ENCODE data around the gene FAM180B. TPM values are rescaled to one million over a fixed set of nuclear protein-coding genes. Genes with fewer than 3 reads are reported as not detected.
"Not testable (repeated sequence)": the region's sequence is repeated elsewhere in the genome, so short reads cannot be mapped to it uniquely, and the experiment has no call there.

Gene FAM180B
- total and polyA plus RNA-seq, 8 donors, result 0.13 to 0.35 (median 0.25) TPM; not detected in 2

DNA sequence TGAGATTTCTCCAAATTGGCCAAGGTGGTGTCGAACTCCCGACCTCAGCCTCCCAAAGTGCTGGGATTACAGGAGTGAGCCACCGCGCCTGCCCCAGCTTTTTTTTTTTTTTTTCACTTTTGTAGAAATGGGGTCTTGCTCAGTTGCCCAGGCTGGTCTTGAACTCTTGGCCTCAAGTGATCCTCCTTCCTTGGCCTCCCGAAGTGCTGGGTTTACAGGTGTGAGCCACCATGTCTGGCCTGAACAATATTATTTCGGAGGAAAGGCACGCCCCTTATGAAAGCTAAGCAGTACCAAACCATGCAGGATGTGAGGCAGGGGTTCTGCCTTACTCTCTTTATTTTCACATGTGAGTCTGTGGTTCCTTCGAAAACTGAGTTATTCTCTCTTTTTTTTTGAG is 39.8 kb downstream of the FAM180B start:
- no peak overlapping the region for H3K4me3 ChIP-seq
- H3K4me1 ChIP-seq, result no peaks in the 10 kb centered on the region
- DNase-seq (no peak), ATAC-seq (no peak)
- H3K36me3 ChIP-seq, result peaks cover 0 to 100% of the 10 kb centered on the region in 2 donors
- no peak overlapping the region for H3K27ac ChIP-seq
- H3K9me3 ChIP-seq, result no peaks in the 10 kb centered on the region
- TF ChIP-seq, protein P1, sequence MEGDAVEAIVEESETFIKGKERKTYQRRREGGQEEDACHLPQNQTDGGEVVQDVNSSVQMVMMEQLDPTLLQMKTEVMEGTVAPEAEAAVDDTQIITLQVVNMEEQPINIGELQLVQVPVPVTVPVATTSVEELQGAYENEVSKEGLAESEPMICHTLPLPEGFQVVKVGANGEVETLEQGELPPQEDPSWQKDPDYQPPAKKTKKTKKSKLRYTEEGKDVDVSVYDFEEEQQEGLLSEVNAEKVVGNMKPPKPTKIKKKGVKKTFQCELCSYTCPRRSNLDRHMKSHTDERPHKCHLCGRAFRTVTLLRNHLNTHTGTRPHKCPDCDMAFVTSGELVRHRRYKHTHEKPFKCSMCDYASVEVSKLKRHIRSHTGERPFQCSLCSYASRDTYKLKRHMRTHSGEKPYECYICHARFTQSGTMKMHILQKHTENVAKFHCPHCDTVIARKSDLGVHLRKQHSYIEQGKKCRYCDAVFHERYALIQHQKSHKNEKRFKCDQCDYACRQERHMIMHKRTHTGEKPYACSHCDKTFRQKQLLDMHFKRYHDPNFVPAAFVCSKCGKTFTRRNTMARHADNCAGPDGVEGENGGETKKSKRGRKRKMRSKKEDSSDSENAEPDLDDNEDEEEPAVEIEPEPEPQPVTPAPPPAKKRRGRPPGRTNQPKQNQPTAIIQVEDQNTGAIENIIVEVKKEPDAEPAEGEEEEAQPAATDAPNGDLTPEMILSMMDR (IDR thresholded peaks at IDR 0.05), result no peak
- H3K27me3 ChIP-seq, result no peaks in the 10 kb centered on the region
- intact Hi-C loops (cut with DNase I), result no loop called here

DNA sequence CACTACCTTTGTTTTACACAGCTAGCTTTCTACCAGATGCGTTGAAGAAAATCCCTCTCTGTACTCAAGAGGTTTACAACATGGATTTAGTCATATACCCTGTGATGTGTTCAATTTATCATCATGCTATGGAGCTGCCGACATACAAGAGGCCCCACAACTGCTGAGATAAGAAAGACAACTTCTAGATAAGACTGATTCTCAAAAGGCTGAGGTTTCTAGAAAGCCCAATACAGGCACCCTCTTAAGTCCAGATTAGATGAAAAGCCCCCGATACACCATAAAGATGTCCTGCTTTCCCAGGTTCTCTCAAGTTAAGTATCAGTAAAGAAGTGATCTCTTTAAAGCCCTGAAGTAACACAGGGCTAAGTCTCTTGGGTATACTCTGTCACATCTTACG is 41.5 kb downstream of the FAM180B start:
- DNase-seq, result no peak
- no peak for ATAC-seq
- Histone ChIP-seq H3K4me1 (no peaks in the 10 kb centered on the region), H3K36me3 (peaks cover 0 to 100% of the 10 kb centered on the region in 2 donors), H3K4me3 (no peak overlapping the region), H3K27me3 (no peaks in the 10 kb centered on the region), H3K9me3 (no peaks in the 10 kb centered on the region), H3K27ac (no peak overlapping the region)
- TF ChIP-seq, protein P1 (IDR thresholded peaks at IDR 0.05), result no peak
- intact Hi-C loops (cut with DNase I), result no loop called here

DNA sequence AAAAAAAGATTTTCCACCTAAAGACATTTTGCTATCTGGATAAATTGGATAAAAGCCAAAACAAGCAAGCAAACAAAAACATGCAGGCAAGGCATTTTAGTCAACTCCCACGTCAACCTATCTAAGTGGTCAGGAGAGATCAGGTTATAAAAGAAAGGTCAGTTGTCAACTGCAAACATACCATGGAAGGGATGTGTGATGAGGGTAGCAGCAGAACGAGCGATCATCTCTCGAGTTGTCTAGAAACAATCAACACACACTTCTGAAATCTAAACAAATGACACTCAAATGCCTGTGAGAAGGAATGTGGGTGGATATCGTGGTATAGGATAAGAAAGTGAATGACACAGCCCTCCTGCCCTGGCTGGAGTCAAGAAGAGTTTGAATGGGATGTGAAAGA is 45.0 kb downstream of the FAM180B start:
- ATAC-seq (no peak), DNase-seq (no peak)
- no peaks in the 10 kb centered on the region for H3K4me1 ChIP-seq
- no peak overlapping the region for H3K27ac ChIP-seq
- H3K36me3 ChIP-seq, result peaks cover 0 to 100% of the 10 kb centered on the region in 2 donors
- intact Hi-C loops (cut with DNase I), result no loop called here
- no peaks in the 10 kb centered on the region for H3K27me3 ChIP-seq
- no peak overlapping the region for H3K4me3 ChIP-seq
- TF ChIP-seq, protein P1 (IDR thresholded peaks at IDR 0.05), result no peak
- no peaks in the 10 kb centered on the region for H3K9me3 ChIP-seq

DNA sequence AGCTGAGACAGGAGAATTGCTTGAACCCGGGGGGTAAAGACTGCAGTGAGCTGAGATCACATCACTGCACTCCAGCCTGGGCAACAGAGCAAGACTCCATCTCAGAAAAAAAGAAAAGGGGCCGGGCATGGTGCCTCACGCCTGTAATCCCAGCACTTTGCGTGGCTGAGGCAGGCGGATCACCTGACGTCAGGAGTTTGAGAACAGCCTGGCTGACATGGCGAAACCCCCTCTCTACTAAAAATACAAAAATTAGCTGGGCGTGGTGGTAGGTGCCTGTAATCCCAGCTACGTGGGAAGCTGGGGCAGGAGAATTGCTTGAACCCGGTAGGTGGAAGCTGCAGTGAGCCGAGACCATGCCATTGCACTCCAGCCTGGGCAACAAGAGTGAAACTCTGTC is 49.9 kb downstream of the FAM180B start:
- H3K27ac ChIP-seq; H3K9me3 ChIP-seq; H3K27me3 ChIP-seq; intact Hi-C loops (cut with DNase I); DNase-seq; ATAC-seq; H3K4me3 ChIP-seq: not testable (repeated sequence)
- Histone ChIP-seq H3K36me3 (peaks cover 0 to 83% of the 10 kb centered on the region in 2 donors), H3K4me1 (peaks cover 4 to 12% of the 10 kb centered on the region in 2 donors)

Other genes starting within 250 kb of the FAM180B start
- 1 to 10 TPM in 1 of 2 donors, under 1 TPM in 1; 0.52 to 2.0 TPM for gene MYBPC3, start 234.0 kb upstream of the FAM180B start, total RNA-seq
- under 1 TPM in 3 of 6 donors, not detected in 3; 0.06 to 0.25 (median 0.09) TPM for gene MYBPC3, start 234.0 kb upstream of the FAM180B start, polyA plus RNA-seq (ENCODE audit: insufficient read length in 6 of 6)
- 100 to 1,000 TPM in 1 of 2 donors, 10 to 100 TPM in 1; 75.6 to 194 TPM for gene SPI1, start 208.1 kb upstream of the FAM180B start, total RNA-seq
- gene SPI1, start 208.1 kb upstream of the FAM180B start, polyA plus RNA-seq (ENCODE audit: insufficient read length in 6 of 6), result 1 to 10 TPM; 4.9 to 6.8 (median 5.8) TPM
- gene SLC39A13, start 178.1 kb upstream of the FAM180B start, total RNA-seq, result 10 to 100 TPM; 60.1 to 66.1 TPM
- 10 to 100 TPM; 29.6 to 46.4 (median 34.1) TPM for gene SLC39A13, start 178.1 kb upstream of the FAM180B start, polyA plus RNA-seq (ENCODE audit: insufficient read length in 6 of 6)
- gene PSMC3, start 160.2 kb upstream of the FAM180B start, total RNA-seq, result 100 to 1,000 TPM in 1 of 2 donors, 10 to 100 TPM in 1; 86.7 to 133 TPM
- 100 to 1,000 TPM; 123 to 163 (median 130) TPM for gene PSMC3, start 160.2 kb upstream of the FAM180B start, polyA plus RNA-seq (ENCODE audit: insufficient read length in 6 of 6)
- gene RAPSN, start 137.5 kb upstream of the FAM180B start, total RNA-seq, result 1 to 10 TPM in 1 of 2 donors, under 1 TPM in 1; 0.79 to 1.0 TPM
- under 1 TPM; 0.26 to 0.61 (median 0.49) TPM for gene RAPSN, start 137.5 kb upstream of the FAM180B start, polyA plus RNA-seq (ENCODE audit: insufficient read length in 6 of 6)
- 100 to 1,000 TPM in 1 of 2 donors, 10 to 100 TPM in 1; 76.8 to 107 TPM for gene CELF1, start 33.5 kb upstream of the FAM180B start, total RNA-seq
- gene CELF1, start 33.5 kb upstream of the FAM180B start, polyA plus RNA-seq (ENCODE audit: insufficient read length in 6 of 6), result 10 to 100 TPM; 80.2 to 98.9 (median 90.7) TPM
- 10 to 100 TPM; 61.4 to 75.2 TPM for gene PTPMT1, start 21.1 kb upstream of the FAM180B start, total RNA-seq
- 10 to 100 TPM; 35.0 to 42.9 (median 39.3) TPM for gene PTPMT1, start 21.1 kb upstream of the FAM180B start, polyA plus RNA-seq (ENCODE audit: insufficient read length in 6 of 6)
- 10 to 100 TPM; 13.3 to 13.9 TPM for gene KBTBD4, start 7.7 kb upstream of the FAM180B start, total RNA-seq
- 10 to 100 TPM; 18.0 to 21.5 (median 20.7) TPM for gene KBTBD4, start 7.7 kb upstream of the FAM180B start, polyA plus RNA-seq (ENCODE audit: insufficient read length in 6 of 6)
- 10 to 100 TPM; 76.2 to 89.0 TPM for gene NDUFS3, start 7.6 kb upstream of the FAM180B start, total RNA-seq
- 100 to 1,000 TPM in 5 of 6 donors, 10 to 100 TPM in 1; 99.6 to 105 (median 103) TPM for gene NDUFS3, start 7.6 kb upstream of the FAM180B start, polyA plus RNA-seq (ENCODE audit: insufficient read length in 6 of 6)
- gene C1QTNF4, start 7.7 kb downstream of the FAM180B start, total RNA-seq, result 1 to 10 TPM in 1 of 2 donors, under 1 TPM in 1; 0.21 to 1.3 TPM
- 1 to 10 TPM; 2.1 to 6.9 (median 4.1) TPM for gene C1QTNF4, start 7.7 kb downstream of the FAM180B start, polyA plus RNA-seq (ENCODE audit: insufficient read length in 6 of 6)
- gene MTCH2, start 55.9 kb downstream of the FAM180B start, total RNA-seq, result 100 to 1,000 TPM in 1 of 2 donors, 10 to 100 TPM in 1; 78.4 to 116 TPM
- gene MTCH2, start 55.9 kb downstream of the FAM180B start, polyA plus RNA-seq (ENCODE audit: insufficient read length in 6 of 6), result 10 to 100 TPM; 53.7 to 70.6 (median 63.5) TPM
- 1 to 10 TPM; 2.1 to 2.6 TPM for gene AGBL2, start 128.7 kb downstream of the FAM180B start, total RNA-seq
- gene AGBL2, start 128.7 kb downstream of the FAM180B start, polyA plus RNA-seq (ENCODE audit: insufficient read length in 6 of 6), result 10 to 100 TPM in 4 of 6 donors, 1 to 10 TPM in 2; 6.0 to 14.8 (median 10.6) TPM
- 10 to 100 TPM; 58.4 to 61.3 TPM for gene FNBP4, start 180.7 kb downstream of the FAM180B start, total RNA-seq
- gene FNBP4, start 180.7 kb downstream of the FAM180B start, polyA plus RNA-seq (ENCODE audit: insufficient read length in 6 of 6), result 100 to 1,000 TPM; 191 to 255 (median 221) TPM